SH-SY5Y (cell line): ENCODE data around the gene MEF2D.

ENCODE experiments used
- GATA2 ChIP-seq: IDR thresholded peaks from 2 replicates; pipeline ENCODE4 v1.6.1; 2011; ENCODE audit warnings: mild to moderate bottlenecking, low read depth, low read length
- GATA3 ChIP-seq: IDR thresholded peaks from 2 replicates; pipeline ENCODE4 v1.6.1; 2011; ENCODE audit warnings: low read depth, mild to moderate bottlenecking, low read length, moderate library complexity

The MEF2D gene

GRCh38 chr1:156499842-156500542, 583 bp downstream of the MEF2D start:
- TF ChIP-seq GATA3 (no peak), GATA2 (no peak)

GRCh38 chr1:156499194-156499841, 1.3 kb downstream of the MEF2D start:
- no peak for TF ChIP-seq GATA2
- TF ChIP-seq GATA3, result no peak

DNA sequence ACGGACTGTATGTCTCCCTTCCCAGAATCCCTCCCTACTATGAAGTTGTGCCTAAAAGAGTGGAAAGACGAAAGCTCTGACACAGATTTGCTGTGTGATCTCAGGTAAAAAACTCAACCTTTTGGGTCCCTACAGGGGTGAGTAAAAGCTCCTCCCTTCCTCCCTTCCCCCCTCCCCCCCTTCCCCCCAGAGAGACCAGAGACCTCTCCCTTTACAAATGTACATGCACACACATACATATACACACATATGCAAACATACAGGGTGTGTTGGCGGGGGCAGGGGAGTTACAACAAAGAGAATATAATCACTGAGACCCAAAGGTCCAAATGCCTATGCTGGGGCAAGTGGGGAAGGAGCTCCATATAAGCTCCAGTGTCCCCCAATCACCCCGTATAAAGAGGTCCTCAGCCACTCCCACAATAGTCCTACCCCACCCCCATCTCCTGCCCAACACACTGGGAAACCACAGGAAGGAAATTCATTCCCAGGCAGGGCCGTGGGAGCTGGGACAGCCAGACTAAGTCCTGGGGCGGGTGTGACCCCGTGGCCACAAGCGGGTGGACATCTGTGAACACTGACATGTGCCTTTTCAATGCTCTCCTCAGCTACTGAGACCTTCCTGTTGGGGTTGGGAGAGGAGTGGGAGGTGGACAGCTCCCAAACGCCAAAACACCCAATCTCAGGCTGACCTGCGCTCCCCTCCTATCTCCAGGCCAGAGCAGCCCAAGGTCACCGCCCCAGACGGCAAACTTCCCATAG, 2.0 kb downstream of the MEF2D start:
- TF ChIP-seq GATA3 (no peak), GATA2 (no peak)

DNA sequence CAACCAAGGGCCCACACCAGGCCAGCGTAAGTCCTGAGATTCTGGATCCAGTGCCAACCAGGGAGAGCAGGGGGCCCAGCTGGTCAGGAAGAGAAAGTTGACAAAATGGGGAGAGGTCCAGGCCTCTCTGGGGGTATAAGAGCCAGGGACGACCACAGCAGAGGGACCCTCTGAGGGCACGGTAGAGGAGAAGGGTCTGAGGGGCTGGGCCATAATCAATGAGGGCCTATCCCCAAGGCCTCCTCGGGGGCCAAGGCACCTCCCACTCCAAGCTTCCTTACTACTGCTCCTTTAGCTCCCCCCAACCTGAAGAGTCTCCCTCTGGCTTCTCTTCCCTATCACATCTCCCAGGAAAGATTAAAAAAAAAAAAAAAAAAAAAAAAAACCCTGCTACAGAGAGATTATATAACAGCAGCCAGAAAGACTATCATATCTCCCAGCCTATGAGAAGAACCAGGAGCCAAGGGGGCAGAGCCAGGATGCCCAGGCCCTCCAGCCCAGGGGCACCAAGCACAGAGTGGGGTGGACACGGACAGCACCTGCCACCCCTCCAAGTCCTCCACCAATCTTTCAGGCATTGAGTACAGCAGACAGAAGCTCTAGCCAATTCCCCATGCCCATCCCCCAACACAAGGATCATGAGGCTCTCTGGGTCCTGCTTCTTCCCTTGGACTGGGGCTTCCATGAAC, 2.7 kb downstream of the MEF2D start:
- TF ChIP-seq GATA3 (no peak), GATA2 (no peak)

DNA sequence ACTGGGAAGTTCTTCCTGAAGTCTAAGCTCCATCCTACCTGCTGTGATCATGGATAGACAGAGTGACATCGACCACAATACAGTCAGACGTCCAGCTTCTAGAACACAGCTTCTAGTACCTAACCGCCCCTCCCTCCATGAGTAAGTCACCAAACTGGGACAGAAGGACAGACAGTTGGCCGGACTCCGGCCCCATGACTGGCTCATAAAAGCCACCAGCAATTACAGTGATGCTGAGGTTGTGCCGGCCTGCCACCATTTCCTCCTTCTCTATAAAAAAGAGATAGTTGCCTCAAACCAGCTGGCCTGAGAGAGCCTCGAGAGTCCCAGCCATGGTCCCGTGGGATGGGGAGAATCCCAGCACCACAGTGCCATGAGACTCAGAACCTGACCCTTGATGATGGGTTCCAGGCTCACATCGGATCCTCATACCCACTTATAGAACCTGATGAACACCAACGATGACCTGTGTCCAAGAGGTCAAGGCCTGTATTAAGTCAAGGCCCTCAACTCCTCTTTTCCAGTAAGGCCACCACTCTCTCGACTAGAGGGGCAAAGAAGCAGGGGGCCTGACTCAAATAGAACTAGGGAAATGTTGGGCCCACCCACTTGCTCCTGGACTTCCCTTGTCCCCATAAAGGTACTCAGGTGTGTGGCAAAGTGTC, 3.4 kb downstream of the MEF2D start:
- no peak for TF ChIP-seq GATA3
- no peak for TF ChIP-seq GATA2

- TF ChIP-seq GATA2 (no peak), GATA3 (no peak)
These were observed 4.3 kb downstream of the MEF2D start for GRCh38 chr1:156496211-156496761.

GRCh38 chr1:156495401-156496140, 5.0 kb downstream of the MEF2D start:
- TF ChIP-seq GATA3 (no peak), GATA2 (no peak)

DNA sequence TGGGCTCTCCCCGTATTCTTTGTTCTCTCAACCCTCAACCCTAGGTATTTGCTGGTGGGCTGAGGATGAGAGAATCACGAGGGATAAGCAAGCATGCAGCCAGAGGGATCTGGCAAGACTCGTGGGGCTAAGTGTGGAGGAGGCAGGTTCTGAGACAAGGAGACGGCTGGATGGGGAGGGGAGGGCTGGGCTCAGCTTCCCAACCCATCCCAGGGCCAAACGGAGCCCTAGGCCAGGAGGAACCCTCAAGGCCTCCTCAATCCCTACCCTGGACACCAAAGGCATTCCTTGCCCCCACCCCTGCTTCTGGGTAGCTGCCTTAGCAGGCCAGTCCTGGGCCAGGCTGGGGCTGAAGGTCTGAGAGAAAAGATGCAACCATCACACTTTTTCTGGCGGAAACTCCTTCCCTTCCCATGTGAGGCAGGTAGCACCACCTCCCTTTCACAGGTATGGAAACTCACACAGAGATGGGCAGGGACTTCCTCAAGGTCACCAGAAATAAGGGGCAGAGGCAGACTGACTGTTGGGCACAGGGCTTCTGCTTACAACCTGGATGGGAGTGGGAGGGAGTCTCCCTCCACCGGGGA, 6.2 kb downstream of the MEF2D start:
- no peak for TF ChIP-seq GATA3
- TF ChIP-seq GATA2, result no peak

DNA sequence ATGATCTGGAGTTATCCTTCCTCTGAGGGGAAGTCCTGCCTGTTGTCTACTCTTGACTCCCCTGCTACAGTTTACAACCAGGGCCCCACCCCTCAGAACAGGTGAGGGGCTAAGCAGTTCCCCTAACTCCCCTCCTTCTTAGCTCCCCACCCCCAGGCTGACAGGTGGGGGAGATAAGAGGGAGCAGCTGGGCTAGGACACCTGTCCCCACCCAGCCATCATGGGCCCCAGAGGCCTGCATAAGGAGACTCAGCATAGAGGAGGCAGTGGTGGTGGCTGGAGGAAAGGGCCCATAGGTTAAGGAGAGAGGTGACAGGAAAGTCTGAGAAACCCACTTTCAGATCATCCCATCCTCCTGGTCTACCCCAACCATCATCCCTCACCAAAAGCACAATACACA, 6.8 kb downstream of the MEF2D start:
- TF ChIP-seq GATA2, result no peak
- TF ChIP-seq GATA3, result no peak

- TF ChIP-seq GATA2 (no peak), GATA3 (no peak)
These were observed 7.4 kb downstream of the MEF2D start for GRCh38 chr1:156493154-156493631.

DNA sequence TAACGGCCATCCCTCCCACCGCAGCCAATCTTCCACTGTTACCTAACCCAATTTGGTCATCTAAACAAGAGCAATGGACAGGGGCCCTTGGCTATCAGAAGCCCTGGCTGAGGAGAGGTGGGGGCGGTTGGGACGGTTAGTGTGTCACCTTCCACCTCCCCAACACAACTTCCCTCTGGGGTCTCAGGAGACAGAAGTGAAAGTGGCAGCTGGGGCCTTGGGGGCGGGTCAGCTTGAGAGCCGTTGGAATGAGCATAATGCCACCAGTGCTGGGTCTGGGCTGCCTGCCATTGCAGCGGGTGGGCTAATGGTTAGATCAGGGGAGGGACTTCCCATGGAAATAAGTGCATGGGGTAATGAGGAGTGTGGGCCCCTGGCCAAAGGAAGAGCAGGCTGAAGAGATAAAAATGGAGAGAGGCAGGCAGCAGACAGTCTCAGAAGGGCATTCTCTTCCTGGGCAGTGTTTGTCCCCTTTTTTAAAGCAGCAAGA, 7.9 kb downstream of the MEF2D start:
- TF ChIP-seq GATA2 (no peak), GATA3 (no peak)

- no peak for TF ChIP-seq GATA2
These were observed 8.5 kb downstream of the MEF2D start for GRCh38 chr1:156492013-156492590.
